OCI-LY1 (cell line): ENCODE measurements around the gene CTSO.

Source experiments
- EZH2 ChIP-seq: fragments of 200-600 bp; sonication (generic), shearing (Covaris generic); IDR thresholded peaks from 2 replicates; pipeline ENCODE4 v1.8.0; 2017; ENCODE audit warnings: borderline replicate concordance, mixed run types, mild to moderate bottlenecking, antibody characterized with exemption, low read length, moderate library complexity, mixed read lengths
- TF ChIP-seq, protein P1 (sequence below): fragments of 200-600 bp; sonication (generic), shearing (Covaris generic); IDR thresholded peaks from 2 replicates; pipeline ENCODE4 v1.5.1; 2017; ENCODE audit warnings: mild to moderate bottlenecking, antibody characterized with exemption, low read length, moderate library complexity, mixed read lengths

DNA sequence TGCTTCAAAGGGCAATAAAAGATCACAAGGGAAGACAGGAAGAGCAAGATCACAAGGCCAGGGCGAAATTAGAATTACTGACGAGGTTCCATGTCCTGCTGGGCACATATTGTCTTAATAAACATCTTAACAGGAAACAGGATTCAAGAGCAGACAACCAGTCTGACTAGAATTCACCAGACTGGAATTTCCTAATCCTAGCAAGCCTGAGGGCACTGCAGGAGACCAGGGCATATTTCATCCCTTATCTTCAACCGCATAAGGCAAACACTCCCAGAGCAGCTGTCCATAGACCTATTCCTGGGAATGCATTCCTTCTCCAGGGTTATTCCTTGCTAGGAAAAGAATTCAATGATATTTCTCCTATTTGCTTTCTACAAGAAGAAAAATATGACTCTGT lies 62.6 kb downstream of the CTSO start:
- TF ChIP-seq, protein P1, sequence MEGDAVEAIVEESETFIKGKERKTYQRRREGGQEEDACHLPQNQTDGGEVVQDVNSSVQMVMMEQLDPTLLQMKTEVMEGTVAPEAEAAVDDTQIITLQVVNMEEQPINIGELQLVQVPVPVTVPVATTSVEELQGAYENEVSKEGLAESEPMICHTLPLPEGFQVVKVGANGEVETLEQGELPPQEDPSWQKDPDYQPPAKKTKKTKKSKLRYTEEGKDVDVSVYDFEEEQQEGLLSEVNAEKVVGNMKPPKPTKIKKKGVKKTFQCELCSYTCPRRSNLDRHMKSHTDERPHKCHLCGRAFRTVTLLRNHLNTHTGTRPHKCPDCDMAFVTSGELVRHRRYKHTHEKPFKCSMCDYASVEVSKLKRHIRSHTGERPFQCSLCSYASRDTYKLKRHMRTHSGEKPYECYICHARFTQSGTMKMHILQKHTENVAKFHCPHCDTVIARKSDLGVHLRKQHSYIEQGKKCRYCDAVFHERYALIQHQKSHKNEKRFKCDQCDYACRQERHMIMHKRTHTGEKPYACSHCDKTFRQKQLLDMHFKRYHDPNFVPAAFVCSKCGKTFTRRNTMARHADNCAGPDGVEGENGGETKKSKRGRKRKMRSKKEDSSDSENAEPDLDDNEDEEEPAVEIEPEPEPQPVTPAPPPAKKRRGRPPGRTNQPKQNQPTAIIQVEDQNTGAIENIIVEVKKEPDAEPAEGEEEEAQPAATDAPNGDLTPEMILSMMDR: no peak
- TF ChIP-seq EZH2: no peak
